HCT116 (cell line): Measurements from ENCODE around the gene MAP7. TPM values are rescaled to one million over a fixed set of nuclear protein-coding genes. Genes with fewer than 3 reads are reported as not detected.

ENCODE experiments used
- ATAC-seq: fragments of 200-7000 bp; cut with Tn5 transposase; 2 replicates; pipeline ENCODE4 v1.9.1; 2020; ENCODE audit warnings: mild to moderate bottlenecking, moderate library complexity
- BruUV-seq: library from RNA; stranded (reverse); fragments of 400-500 nt; replicated peaks from 2 replicates; lab custom pipeline; 2021; lab: Mats Ljungman, UMichigan
- CTCF ChIA-PET: fragments of 300-600 bp; sonication (Branson Sonifier 250); formaldehyde crosslinking; loops from one replicate; lab custom pipeline; 2021; ENCODE audit warnings: antibody characterized with exemption; lab: Charles Lee
- POLR2A ChIA-PET: fragments of 300-600, 350-600 bp; sonication (Branson Sonifier 250); formaldehyde crosslinking; loops from one replicate; lab custom pipeline; 2021; ENCODE audit warnings: antibody characterized with exemption; lab: Charles Lee
- RAD21 ChIA-PET, 2 experiments: fragments of 300-600 bp; sonication (Branson Sonifier 250); formaldehyde crosslinking; loops; one replicate each; lab custom pipeline; 2023; ENCODE audit warnings: low total read pairs in 2 of 2; ENCODE audit not compliant: uncharacterized antibody in 2 of 2, unreplicated experiment in 2 of 2, low non-redundant PET in 1 of 2; lab: Charles Lee
- DNase-seq: peaks from one replicate; pipeline ENCODE4 v3.0.0-alpha.2; 2010; ENCODE audit warnings: low read depth, low spot score
- H2AFZ ChIP-seq: fragments of 200-600 bp; shearing (Covaris generic), sonication (generic); 2 replicates; pipeline ENCODE4 v1.6.1; 2017; ENCODE audit warnings: low read depth, mixed run types, mixed read lengths, antibody characterized with exemption, low read length; ENCODE audit not compliant: poor library complexity, severe bottlenecking
- H3K27ac ChIP-seq: 2 replicates; pipeline ENCODE4 v1.5.1; 2012; ENCODE audit warnings: low read depth, low read length
- H3K27me3 ChIP-seq: fragments of 200-600 bp; sonication (generic); 2 replicates; pipeline ENCODE4 v1.6.1; 2016; ENCODE audit warnings: mixed run types, low read length, mixed read lengths; ENCODE audit not compliant: insufficient read depth
- H3K36me3 ChIP-seq, 2 experiments: fragments of 200-500 bp in 1 of 2; fragments of 200-600 bp in 1 of 2; sonication (Bioruptor generic) in 1 of 2; sonication (generic) in 1 of 2; 2 replicates each; pipeline versions ENCODE4 v1.5.1 to v1.6.1; 2014 to 2016; ENCODE audit warnings: low read length in 2 of 2, inconsistent platforms in 1 of 2, mixed read lengths in 1 of 2, mixed run types in 1 of 2; ENCODE audit not compliant: insufficient read depth in 2 of 2, control insufficient read depth in 1 of 2
- H3K4me1 ChIP-seq, 2 experiments: fragments of 200-600 bp in 1 of 2; sonication (generic) in 1 of 2; 2 replicates each; pipeline versions ENCODE4 v1.5.1 to v1.6.1; 2012 to 2017; ENCODE audit warnings: low read length in 2 of 2, inconsistent platforms in 1 of 2, mild to moderate bottlenecking in 1 of 2, mixed read lengths in 1 of 2, mixed run types in 1 of 2, moderate library complexity in 1 of 2; ENCODE audit not compliant: insufficient read depth in 2 of 2, control insufficient read depth in 1 of 2
- H3K4me2 ChIP-seq: fragments of 200-600 bp; sonication (generic); 2 replicates; pipeline ENCODE4 v1.6.1; 2017; ENCODE audit warnings: mixed run types, low read length, mixed read lengths
- H3K4me3 ChIP-seq, 2 experiments: fragments of 200-600 bp in 1 of 2; sonication (generic) in 1 of 2; replicated peaks in 1 of 2; 2 replicates each; pipeline ENCODE4 v1.5.1; 2011 to 2016; ENCODE audit warnings: low read length in 2 of 2, control low read depth in 1 of 2, low read depth in 1 of 2, mild to moderate bottlenecking in 1 of 2, mixed read lengths in 1 of 2, mixed run types in 1 of 2
- H3K79me2 ChIP-seq: fragments of 200-600 bp; sonication (generic); 2 replicates; pipeline ENCODE4 v1.6.1; 2017; ENCODE audit warnings: mild to moderate bottlenecking, mixed run types, low read length, moderate library complexity, mixed read lengths; ENCODE audit not compliant: insufficient read depth
- H3K9ac ChIP-seq: fragments of 200-600 bp; sonication (generic); 2 replicates; pipeline ENCODE4 v1.6.1; 2016; ENCODE audit warnings: low read length, mixed read lengths
- H3K9me2 ChIP-seq: fragments of 200-600 bp; sonication (generic), shearing (Covaris generic); 2 replicates; pipeline ENCODE4 v1.6.1; 2017; ENCODE audit warnings: mixed run types, mild to moderate bottlenecking, moderate library complexity; ENCODE audit not compliant: insufficient read depth
- H3K9me3 ChIP-seq, 2 experiments: fragments of 200-500 bp in 1 of 2; fragments of 200-600 bp in 1 of 2; sonication (Bioruptor generic) in 1 of 2; sonication (generic) in 1 of 2; 2 replicates each; pipeline ENCODE4 v1.6.1; 2014 to 2017; ENCODE audit warnings: low read length in 2 of 2, mixed read lengths in 2 of 2, inconsistent platforms in 1 of 2, low read depth in 1 of 2, mild to moderate bottlenecking in 1 of 2, mixed run types in 1 of 2, moderate library complexity in 1 of 2; ENCODE audit not compliant: control insufficient read depth in 1 of 2, insufficient read depth in 1 of 2
- H4K20me1 ChIP-seq: fragments of 200-600 bp; sonication (generic), shearing (Covaris generic); 2 replicates; pipeline ENCODE4 v1.6.1; 2017; ENCODE audit warnings: mixed run types, mild to moderate bottlenecking, moderate library complexity; ENCODE audit not compliant: insufficient read depth
- CBX3 ChIP-seq: IDR thresholded peaks from 2 replicates; pipeline ENCODE4 v1.6.1; 2012; ENCODE audit warnings: low read depth
- ELF1 ChIP-seq: IDR thresholded peaks from 2 replicates; pipeline ENCODE4 v1.6.1; 2012; ENCODE audit warnings: low read depth, borderline replicate concordance
- EZH2phosphoT487 ChIP-seq: fragments of 200-600 bp; IDR thresholded peaks from 2 replicates; pipeline ENCODE4 v1.6.1; 2018; ENCODE audit warnings: antibody characterized with exemption, borderline replicate concordance
- FOSL1 ChIP-seq: IDR thresholded peaks from 2 replicates; pipeline ENCODE4 v1.6.1; 2012; ENCODE audit warnings: low read depth
- JUND ChIP-seq: IDR thresholded peaks from 2 replicates; pipeline ENCODE4 v1.6.1; 2012
- POLR2A ChIP-seq: IDR thresholded peaks from 2 replicates; pipeline ENCODE4 v1.7.0; 2011; ENCODE audit warnings: borderline replicate concordance; ENCODE audit not compliant: insufficient read depth, insufficient read length; ENCODE audit errors: extremely low read depth
- RAD21 ChIP-seq: IDR thresholded peaks from 2 replicates; pipeline ENCODE4 v1.6.1; 2012; ENCODE audit warnings: low read depth, mild to moderate bottlenecking
- SIN3A ChIP-seq: IDR thresholded peaks from 2 replicates; pipeline ENCODE4 v1.6.1; 2012; ENCODE audit warnings: low read depth
- SP1 ChIP-seq: IDR thresholded peaks from 2 replicates; pipeline ENCODE4 v1.6.1; 2012; ENCODE audit warnings: low read depth
- SRF ChIP-seq: IDR thresholded peaks from 2 replicates; pipeline ENCODE4 v1.6.1; 2012; ENCODE audit warnings: low read depth
- TCF7L2 ChIP-seq: IDR thresholded peaks from 2 replicates; pipeline ENCODE4 v1.7.0; 2011; ENCODE audit warnings: borderline replicate concordance, inconsistent platforms; ENCODE audit not compliant: insufficient read depth, insufficient read length; ENCODE audit errors: extremely low read depth
- ZFX ChIP-seq: fragments of 450-650 bp; IDR thresholded peaks from 2 replicates; pipeline ENCODE4 v1.6.1; 2017
- intact Hi-C: fragments of 100-400 bp; cut with micrococcal nuclease; formaldehyde crosslinking; loops from 2 replicates; pipeline ENCODE4 v1.10.0; 2022
- total RNA-seq: library from RNA; stranded (reverse); gene quantifications from one replicate; pipeline ENCODE4 v1.2.1, GENCODE V29; 2021; ENCODE audit not compliant: unreplicated experiment
- TF ChIP-seq, protein P1 (sequence below), 3 experiments: fragments of 200-600 bp in 1 of 3; sonication (generic) in 1 of 3; IDR thresholded peaks in 2 of 3; conservative IDR thresholded peaks in 1 of 3; 2 replicates each; pipeline ENCODE4 v1.5.1; 2012 to 2017; ENCODE audit warnings: low read depth in 2 of 3, low read length in 2 of 3, antibody characterized with exemption in 1 of 3, borderline replicate concordance in 1 of 3, control low read depth in 1 of 3, mild to moderate bottlenecking in 1 of 3, mixed read lengths in 1 of 3, mixed run types in 1 of 3, moderate library complexity in 1 of 3; ENCODE audit not compliant: insufficient read depth in 1 of 3
- TF ChIP-seq, protein P2 (sequence below): IDR thresholded peaks from 2 replicates; pipeline ENCODE4 v1.6.1; 2011; ENCODE audit warnings: mild to moderate bottlenecking, low read length, moderate library complexity; ENCODE audit not compliant: insufficient replicate concordance; ENCODE audit errors: extremely low read depth
- TF ChIP-seq, protein P3 (sequence below): IDR thresholded peaks from 2 replicates; pipeline ENCODE4 v1.6.1; 2012; ENCODE audit warnings: low read depth
- TF ChIP-seq, protein P4 (sequence below): IDR thresholded peaks from 2 replicates; pipeline ENCODE4 v1.6.1; 2012

Gene MAP7
- total RNA-seq, 1 experiment from 2014 or later: 35.5 TPM

DNA sequence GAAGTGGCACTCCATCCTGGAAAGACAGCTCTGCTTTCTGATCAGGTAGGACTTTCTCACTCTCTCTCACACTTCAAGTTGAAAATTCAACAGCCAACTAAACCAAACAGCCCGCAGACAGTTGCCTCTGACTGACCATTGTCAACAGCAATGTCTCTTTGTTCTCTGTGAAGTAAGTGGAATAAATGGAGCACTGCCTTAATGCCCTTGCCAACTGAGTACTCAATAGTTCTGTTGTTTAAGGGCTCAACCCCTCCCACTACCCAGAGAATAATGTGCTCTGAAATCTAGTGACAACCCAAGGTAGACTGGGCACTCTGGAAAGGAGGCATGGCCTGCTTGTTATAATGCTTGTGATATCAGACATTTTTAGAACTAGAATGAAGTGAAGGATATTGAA is 243.8 kb downstream of the MAP7 start (continued):
- TF ChIP-seq, protein P1, sequence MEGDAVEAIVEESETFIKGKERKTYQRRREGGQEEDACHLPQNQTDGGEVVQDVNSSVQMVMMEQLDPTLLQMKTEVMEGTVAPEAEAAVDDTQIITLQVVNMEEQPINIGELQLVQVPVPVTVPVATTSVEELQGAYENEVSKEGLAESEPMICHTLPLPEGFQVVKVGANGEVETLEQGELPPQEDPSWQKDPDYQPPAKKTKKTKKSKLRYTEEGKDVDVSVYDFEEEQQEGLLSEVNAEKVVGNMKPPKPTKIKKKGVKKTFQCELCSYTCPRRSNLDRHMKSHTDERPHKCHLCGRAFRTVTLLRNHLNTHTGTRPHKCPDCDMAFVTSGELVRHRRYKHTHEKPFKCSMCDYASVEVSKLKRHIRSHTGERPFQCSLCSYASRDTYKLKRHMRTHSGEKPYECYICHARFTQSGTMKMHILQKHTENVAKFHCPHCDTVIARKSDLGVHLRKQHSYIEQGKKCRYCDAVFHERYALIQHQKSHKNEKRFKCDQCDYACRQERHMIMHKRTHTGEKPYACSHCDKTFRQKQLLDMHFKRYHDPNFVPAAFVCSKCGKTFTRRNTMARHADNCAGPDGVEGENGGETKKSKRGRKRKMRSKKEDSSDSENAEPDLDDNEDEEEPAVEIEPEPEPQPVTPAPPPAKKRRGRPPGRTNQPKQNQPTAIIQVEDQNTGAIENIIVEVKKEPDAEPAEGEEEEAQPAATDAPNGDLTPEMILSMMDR (IDR thresholded peaks at IDR 0.05 in 2 of 3, conservative IDR thresholded peaks at IDR 0.05 in 1 of 3; ENCODE audit: borderline replicate concordance in 1 of 3, insufficient read depth in 1 of 3, low read depth in 2 of 3, low read length in 2 of 3): no peak
- TF ChIP-seq, protein P2, sequence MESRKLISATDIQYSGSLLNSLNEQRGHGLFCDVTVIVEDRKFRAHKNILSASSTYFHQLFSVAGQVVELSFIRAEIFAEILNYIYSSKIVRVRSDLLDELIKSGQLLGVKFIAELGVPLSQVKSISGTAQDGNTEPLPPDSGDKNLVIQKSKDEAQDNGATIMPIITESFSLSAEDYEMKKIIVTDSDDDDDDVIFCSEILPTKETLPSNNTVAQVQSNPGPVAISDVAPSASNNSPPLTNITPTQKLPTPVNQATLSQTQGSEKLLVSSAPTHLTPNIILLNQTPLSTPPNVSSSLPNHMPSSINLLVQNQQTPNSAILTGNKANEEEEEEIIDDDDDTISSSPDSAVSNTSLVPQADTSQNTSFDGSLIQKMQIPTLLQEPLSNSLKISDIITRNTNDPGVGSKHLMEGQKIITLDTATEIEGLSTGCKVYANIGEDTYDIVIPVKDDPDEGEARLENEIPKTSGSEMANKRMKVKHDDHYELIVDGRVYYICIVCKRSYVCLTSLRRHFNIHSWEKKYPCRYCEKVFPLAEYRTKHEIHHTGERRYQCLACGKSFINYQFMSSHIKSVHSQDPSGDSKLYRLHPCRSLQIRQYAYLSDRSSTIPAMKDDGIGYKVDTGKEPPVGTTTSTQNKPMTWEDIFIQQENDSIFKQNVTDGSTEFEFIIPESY: no peak
- TF ChIP-seq RAD21 (no peak), SRF (no peak), JUND (no peak), SP1 (no peak)

DNA sequence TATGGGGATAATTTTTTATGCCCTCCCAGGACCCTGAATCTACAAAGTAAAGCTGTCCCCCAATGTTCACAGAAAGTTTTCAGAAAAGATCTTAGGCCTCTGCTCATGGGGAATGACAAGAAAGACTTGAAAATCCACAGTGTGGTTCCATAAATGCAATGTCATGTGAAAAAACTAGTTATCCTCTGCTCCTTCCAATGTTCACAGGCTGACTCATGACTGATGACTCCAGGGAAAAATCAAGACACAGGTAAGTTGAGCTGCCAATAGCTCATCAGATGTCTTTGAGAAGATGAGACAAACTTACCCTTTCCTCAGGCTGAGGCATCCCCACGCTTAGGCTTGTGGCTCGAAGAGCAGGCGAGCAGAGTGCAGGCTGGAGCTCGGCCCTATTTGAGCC is 245.8 kb downstream of the MAP7 start:
- H3K9me3 ChIP-seq: no peaks in the 10 kb centered on the region
- no peaks in the 10 kb centered on the region for H3K36me3 ChIP-seq
- no peak overlapping the region for H2AFZ ChIP-seq
- no peaks in the 10 kb centered on the region for H3K9me2 ChIP-seq
- BruUV-seq: no TSS peak
- no peak overlapping the region for H3K4me2 ChIP-seq
- intact Hi-C loops: no loop called here
- RAD21 ChIA-PET: no interaction called here
- POLR2A ChIA-PET: interaction anchor here (1.4 kb wide), 1 partner anchor 15 kb away, joined by 5 read pairs; the partner anchor contains the start of gene BCLAF1
- no peaks in the 10 kb centered on the region for H3K79me2 ChIP-seq
- H3K27me3 ChIP-seq: no peaks in the 10 kb centered on the region
- no peak overlapping the region for H3K27ac ChIP-seq
- H3K4me3 ChIP-seq: no peak overlapping the region
- no peak for DNase-seq
- H4K20me1 ChIP-seq: no peaks in the 10 kb centered on the region
- H3K9ac ChIP-seq: no peak overlapping the region
- no peaks in the 10 kb centered on the region for H3K4me1 ChIP-seq
- no peak for ATAC-seq
- CTCF ChIA-PET: no interaction called here
- TF ChIP-seq POLR2A: no peak
- no peak for TF ChIP-seq ELF1
- TF ChIP-seq ZFX: no peak
- TF ChIP-seq EZH2phosphoT487: no peak
- TF ChIP-seq, protein P3, sequence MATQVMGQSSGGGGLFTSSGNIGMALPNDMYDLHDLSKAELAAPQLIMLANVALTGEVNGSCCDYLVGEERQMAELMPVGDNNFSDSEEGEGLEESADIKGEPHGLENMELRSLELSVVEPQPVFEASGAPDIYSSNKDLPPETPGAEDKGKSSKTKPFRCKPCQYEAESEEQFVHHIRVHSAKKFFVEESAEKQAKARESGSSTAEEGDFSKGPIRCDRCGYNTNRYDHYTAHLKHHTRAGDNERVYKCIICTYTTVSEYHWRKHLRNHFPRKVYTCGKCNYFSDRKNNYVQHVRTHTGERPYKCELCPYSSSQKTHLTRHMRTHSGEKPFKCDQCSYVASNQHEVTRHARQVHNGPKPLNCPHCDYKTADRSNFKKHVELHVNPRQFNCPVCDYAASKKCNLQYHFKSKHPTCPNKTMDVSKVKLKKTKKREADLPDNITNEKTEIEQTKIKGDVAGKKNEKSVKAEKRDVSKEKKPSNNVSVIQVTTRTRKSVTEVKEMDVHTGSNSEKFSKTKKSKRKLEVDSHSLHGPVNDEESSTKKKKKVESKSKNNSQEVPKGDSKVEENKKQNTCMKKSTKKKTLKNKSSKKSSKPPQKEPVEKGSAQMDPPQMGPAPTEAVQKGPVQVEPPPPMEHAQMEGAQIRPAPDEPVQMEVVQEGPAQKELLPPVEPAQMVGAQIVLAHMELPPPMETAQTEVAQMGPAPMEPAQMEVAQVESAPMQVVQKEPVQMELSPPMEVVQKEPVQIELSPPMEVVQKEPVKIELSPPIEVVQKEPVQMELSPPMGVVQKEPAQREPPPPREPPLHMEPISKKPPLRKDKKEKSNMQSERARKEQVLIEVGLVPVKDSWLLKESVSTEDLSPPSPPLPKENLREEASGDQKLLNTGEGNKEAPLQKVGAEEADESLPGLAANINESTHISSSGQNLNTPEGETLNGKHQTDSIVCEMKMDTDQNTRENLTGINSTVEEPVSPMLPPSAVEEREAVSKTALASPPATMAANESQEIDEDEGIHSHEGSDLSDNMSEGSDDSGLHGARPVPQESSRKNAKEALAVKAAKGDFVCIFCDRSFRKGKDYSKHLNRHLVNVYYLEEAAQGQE: no peak
- no peak for TF ChIP-seq RAD21
- TF ChIP-seq JUND: no peak
- TF ChIP-seq FOSL1: no peak
- no peak for TF ChIP-seq CBX3
- TF ChIP-seq, protein P1 (IDR thresholded peaks at IDR 0.05 in 2 of 3, conservative IDR thresholded peaks at IDR 0.05 in 1 of 3; ENCODE audit: borderline replicate concordance in 1 of 3, insufficient read depth in 1 of 3, low read depth in 2 of 3, low read length in 2 of 3): no peak
- TF ChIP-seq SIN3A: no peak
- TF ChIP-seq TCF7L2: no peak
- TF ChIP-seq, protein P4, sequence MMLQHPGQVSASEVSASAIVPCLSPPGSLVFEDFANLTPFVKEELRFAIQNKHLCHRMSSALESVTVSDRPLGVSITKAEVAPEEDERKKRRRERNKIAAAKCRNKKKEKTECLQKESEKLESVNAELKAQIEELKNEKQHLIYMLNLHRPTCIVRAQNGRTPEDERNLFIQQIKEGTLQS: no peak
